HG02678 (cell line): ENCODE measurements around the gene NR5A2.

Source experiments
- ATAC-seq: cut with Tn5 transposase; IDR thresholded peaks from one replicate; pipeline ENCODE4 v1.9.1; 2021; ENCODE audit warnings: mild to moderate bottlenecking, moderate library complexity; ENCODE audit not compliant: unreplicated experiment

Gene NR5A2

GRCh38 chr1:200118779-200119505 is 91.4 kb downstream of the NR5A2 start:
- no peak for ATAC-seq

GRCh38 chr1:200121421-200121820 is 93.9 kb downstream of the NR5A2 start:
- no peak for ATAC-seq

- no peak for ATAC-seq
These were observed 96.8 kb downstream of the NR5A2 start for GRCh38 chr1:200124309-200124708.

- no peak for ATAC-seq
These were observed 100.6 kb downstream of the NR5A2 start for GRCh38 chr1:200128081-200128480.

- ATAC-seq, result no peak
These were observed 101.7 kb downstream of the NR5A2 start for GRCh38 chr1:200128944-200129879.

- no peak for ATAC-seq
These were observed 103.0 kb downstream of the NR5A2 start for GRCh38 chr1:200130552-200130951.

- ATAC-seq, result no peak
These were observed 104.1 kb downstream of the NR5A2 start for GRCh38 chr1:200131551-200132125.

GRCh38 chr1:200133123-200133522 is 105.6 kb downstream of the NR5A2 start:
- no peak for ATAC-seq

- ATAC-seq, result no peak
These were observed 106.6 kb downstream of the NR5A2 start for GRCh38 chr1:200134116-200134515.

- ATAC-seq, result no peak
These were observed 108.9 kb downstream of the NR5A2 start for GRCh38 chr1:200136384-200136783.

GRCh38 chr1:200139661-200140250 is 112.2 kb downstream of the NR5A2 start:
- peak; percentile 87 for ATAC-seq

- ATAC-seq, result no peak
These were observed 115.8 kb downstream of the NR5A2 start for GRCh38 chr1:200143347-200143746.

- ATAC-seq, result peak; percentile 50
These were observed 118.6 kb downstream of the NR5A2 start for GRCh38 chr1:200146100-200146499.

- ATAC-seq, result no peak
These were observed 119.6 kb downstream of the NR5A2 start for GRCh38 chr1:200147094-200147493.

- ATAC-seq, result no peak
These were observed 120.2 kb downstream of the NR5A2 start for GRCh38 chr1:200147742-200148141.

- ATAC-seq, result no peak
These were observed 122.5 kb downstream of the NR5A2 start for GRCh38 chr1:200150006-200150405.

- ATAC-seq, result peak; percentile 39
These were observed 123.2 kb downstream of the NR5A2 start for GRCh38 chr1:200150721-200151120.

GRCh38 chr1:200152336-200152735 is 124.8 kb downstream of the NR5A2 start:
- no peak for ATAC-seq

- peak; percentile 61 for ATAC-seq
These were observed 126.0 kb downstream of the NR5A2 start for GRCh38 chr1:200153277-200154055.

GRCh38 chr1:200154069-200154767 is 126.7 kb downstream of the NR5A2 start:
- ATAC-seq, result peak; percentile 88
